Head of caudate nucleus (tissue), 42 donors: ENCODE results near the gene LYPD4.

ENCODE experiments used
- DNase-seq, 42 donors: peaks; one replicate each; pipeline versions ENCODE4 v3.0.0 to v3.0.0-alpha.2; 2020 to 2021; ENCODE audit warnings: mixed read lengths in 7 of 42
- intact Hi-C: fragments of 100-400 bp; cut with DNase I; formaldehyde crosslinking; loops from one replicate; pipeline ENCODE4 v1.15.0; 2022

The LYPD4 gene, protein sequence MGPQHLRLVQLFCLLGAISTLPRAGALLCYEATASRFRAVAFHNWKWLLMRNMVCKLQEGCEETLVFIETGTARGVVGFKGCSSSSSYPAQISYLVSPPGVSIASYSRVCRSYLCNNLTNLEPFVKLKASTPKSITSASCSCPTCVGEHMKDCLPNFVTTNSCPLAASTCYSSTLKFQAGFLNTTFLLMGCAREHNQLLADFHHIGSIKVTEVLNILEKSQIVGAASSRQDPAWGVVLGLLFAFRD

DNA sequence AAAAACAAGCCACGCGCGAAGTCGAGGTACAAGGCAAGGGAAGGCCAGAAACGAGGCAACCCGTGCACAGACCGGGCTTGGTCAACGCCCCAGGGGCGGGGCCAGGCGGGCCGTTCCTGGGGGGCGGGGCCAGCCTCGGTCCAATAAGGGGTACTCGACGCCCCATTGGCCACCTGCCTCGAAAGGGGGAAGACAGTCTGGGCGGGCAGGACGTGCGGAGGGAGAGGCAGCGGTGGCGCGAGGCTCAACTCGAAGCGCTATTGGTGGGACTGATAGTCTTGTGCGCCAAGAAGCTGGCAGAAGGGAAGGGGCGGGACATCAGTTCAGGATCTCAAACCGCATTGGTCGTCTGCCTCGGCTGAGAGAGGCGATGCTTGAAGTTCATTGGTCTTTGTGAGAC is at the start of gene LYPD4:
LYPD4 (minus strand) TSS at position 83 of the 400 bp plus-strand sequence. CDS start 5,398 bp downstream, outside the sequence.
- DNase-seq: no peak
- intact Hi-C loops: no loop called here

DNA sequence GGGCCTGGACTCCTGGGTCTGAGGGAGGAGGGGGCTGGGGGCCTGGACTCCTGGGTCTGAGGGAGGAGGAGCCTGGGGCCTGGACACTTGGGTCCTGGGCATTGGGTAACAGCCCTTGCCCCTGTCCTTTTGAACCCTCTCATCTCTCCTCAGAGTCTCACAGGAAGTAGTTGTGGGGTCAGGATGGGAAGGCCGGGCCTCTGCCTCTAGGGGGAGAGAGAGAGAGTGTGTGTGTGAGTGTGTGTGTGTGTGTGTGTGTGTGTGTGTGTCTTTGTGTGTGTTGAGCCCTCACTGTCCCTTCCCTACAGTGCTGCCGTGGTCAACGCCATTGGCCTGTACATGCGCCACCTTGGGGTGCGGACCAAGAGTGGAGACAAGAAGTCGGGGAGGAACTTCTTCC is 49.4 kb upstream of the LYPD4 start:
- DNase-seq: no peak
- intact Hi-C loops: no loop called here

- DNase-seq: no peak
- intact Hi-C loops: no loop called here
Observed at GRCh38 chr19:41892173-41892902, 47.9 kb upstream of the LYPD4 start.

DNA sequence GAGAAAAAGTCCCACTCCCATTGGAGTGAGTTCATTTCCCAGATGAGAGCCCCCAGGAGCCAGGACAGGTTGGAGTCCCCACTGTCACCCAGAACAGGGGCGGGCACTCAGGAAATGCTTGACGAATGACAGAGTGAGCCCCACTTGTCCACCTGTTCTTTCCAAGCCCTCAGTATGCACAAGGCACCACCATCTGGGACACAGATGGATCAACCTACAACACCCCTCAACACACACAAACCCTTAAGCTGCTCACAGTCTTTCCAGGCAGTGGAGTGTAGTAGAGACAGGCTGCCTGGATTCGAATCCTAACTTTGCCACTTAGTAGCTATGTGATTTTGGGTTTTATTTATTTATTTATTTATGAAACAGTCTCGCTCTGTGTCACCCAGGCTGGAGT is 46.5 kb upstream of the LYPD4 start:
- intact Hi-C loops: no loop called here
- DNase-seq: no peak

GRCh38 chr19:41889896-41890295 is 45.4 kb upstream of the LYPD4 start:
- no peak for DNase-seq
- intact Hi-C loops: no loop called here

DNA sequence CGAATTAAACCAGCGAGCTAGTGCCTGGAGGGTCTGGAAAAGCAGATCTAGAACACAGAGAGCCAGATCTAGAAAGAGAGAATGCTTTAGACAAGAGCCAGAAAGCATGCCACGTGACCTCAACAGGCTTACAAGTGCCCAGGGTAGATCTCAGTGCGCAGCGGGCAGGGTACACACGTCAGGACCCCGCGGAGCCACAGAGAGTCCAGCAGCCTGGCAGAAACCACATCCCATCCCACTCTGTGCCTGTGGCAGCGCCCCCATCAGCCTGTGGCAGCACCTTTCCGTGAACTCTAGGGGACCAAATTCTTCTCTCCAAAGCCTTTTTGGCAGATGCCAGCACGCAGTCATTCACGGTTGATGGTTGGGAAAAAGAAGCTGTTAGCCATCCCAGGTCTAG is 44.4 kb upstream of the LYPD4 start:
- intact Hi-C loops: no loop called here
- no peak for DNase-seq

- DNase-seq: peak in 40 of 42 donors; percentile 19 to 78 (median 54)
- intact Hi-C loops: no loop called here
Observed at GRCh38 chr19:41887711-41888382, 43.4 kb upstream of the LYPD4 start.

GRCh38 chr19:41886761-41887710 is 42.6 kb upstream of the LYPD4 start:
- DNase-seq: no peak

GRCh38 chr19:41883821-41884733 is 39.6 kb upstream of the LYPD4 start:
- intact Hi-C loops: no loop called here
- DNase-seq: peak; percentile 85 to 98 (median 95)

More at GRCh38 chr19:41886761-41887710, 42.6 kb upstream of the LYPD4 start:
- intact Hi-C loops: no loop called here

DNA sequence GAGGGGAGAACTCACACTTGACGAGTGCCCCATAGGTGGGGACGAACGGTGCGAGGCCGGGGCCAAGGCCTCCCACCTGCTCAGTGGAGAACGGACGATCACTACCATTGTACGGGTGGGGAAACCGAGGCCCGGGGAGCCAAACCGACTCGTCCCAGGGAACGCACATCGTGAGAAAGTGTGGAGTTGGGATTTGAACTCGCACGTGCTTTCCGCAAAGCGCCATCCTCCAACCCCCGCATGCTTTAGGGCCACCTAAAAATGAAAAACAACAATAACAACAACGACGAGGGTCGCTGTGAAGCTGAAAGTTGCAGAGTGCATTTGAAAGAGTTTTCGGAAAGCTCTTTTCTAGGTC is 39.0 kb upstream of the LYPD4 start:
- no peak for DNase-seq
- intact Hi-C loops: no loop called here

DNA sequence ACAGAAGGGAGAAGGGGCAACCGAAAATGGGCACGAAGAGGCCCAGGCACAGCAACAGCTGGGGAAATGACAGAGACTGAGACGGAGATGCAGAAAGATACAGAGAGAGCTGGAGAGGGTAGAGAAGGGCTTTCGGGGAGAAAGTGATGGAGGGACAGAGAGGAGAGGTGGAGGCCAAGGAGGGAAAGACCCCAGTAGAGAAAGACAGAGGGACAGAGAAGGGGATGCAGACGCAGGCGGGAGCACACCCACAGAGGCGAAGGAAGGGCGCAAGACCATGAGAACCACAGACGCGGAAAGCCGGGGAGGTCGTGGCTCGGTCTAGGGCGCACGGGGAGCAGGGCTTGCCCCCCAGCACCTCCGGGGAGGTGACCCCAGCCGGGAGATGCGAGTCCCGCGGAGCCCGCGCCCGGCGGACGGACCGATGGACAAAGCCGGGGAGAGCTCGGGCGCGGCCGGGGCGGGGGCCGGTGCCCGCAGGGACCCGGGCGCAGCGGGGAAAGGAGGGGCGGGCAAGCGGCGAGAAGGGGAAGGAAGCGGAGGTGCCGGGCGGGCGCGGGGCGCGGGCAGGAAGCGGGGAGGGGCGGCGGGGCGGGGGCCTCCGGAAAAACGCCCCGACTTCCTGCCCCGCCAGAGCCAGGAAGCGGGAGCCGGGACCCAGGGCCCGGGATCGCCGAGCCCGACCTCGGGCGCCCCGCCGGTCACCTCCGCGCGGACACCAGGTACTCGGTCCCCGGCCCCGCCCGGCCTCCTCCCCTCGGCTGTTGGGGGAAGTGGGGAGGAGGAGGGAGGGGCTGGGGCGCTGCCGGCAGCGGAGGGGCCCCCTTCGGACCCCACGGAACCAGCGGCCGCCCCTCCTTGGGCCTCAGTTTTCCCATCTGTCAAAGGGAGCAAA is 38.3 kb upstream of the LYPD4 start, which contains the start of gene ARHGEF1:
ARHGEF1 (plus strand) TSS at position 617 of the 895 bp plus-strand sequence. CDS start 4,899 bp downstream, outside the sequence.
- intact Hi-C loops: no loop called here
- peak in 31 of 42 donors; percentile 17 to 75 (median 41) for DNase-seq

DNA sequence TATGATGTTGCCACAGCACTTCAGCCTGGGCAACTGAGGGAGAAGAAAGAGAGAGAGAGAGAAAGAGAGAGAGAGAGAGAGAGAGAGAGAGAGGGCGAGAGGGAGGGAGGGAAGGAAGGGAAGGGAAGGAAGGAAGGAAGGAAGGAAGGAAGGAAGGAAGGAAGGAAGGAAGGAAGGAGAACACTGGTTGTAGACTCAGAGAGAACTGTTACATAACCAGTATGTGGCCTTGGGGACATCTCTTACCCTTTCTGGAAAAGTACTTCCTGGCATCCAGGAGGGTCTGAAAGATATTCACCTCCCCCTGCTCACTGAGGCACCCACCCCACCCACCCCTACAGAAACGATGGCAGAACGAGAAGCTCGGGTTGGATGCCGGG is 35.8 kb upstream of the LYPD4 start:
- intact Hi-C loops: no loop called here
- no peak for DNase-seq

- intact Hi-C loops: loop anchor here (10.0 kb wide), 1 partner anchor 55 kb away; no protein-coding TSS in a partner anchor
Observed at GRCh38 chr19:41879670-41880328, 35.3 kb upstream of the LYPD4 start.

DNA sequence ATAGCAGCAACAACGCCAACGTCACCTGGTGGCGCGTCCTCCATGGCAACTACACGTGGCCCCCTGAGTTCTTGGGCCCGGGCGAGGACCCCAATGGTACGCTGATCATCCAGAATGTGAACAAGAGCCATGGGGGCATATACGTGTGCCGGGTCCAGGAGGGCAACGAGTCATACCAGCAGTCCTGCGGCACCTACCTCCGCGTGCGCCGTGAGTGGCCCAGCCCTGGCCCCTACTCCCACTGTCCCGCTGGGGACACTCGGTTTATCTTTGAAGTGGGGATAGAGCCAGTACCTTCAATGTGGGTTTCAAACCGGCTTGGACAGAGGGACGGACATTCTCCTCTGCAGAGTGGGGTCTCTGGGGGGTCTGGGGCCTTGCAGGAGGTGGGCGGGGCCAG is 34.6 kb upstream of the LYPD4 start:
- intact Hi-C loops: loop anchor here (10.0 kb wide), 1 partner anchor 56 kb away; no protein-coding TSS in a partner anchor
- DNase-seq: no peak

More at GRCh38 chr19:41879670-41880328, 35.3 kb upstream of the LYPD4 start:
- DNase-seq: no peak

DNA sequence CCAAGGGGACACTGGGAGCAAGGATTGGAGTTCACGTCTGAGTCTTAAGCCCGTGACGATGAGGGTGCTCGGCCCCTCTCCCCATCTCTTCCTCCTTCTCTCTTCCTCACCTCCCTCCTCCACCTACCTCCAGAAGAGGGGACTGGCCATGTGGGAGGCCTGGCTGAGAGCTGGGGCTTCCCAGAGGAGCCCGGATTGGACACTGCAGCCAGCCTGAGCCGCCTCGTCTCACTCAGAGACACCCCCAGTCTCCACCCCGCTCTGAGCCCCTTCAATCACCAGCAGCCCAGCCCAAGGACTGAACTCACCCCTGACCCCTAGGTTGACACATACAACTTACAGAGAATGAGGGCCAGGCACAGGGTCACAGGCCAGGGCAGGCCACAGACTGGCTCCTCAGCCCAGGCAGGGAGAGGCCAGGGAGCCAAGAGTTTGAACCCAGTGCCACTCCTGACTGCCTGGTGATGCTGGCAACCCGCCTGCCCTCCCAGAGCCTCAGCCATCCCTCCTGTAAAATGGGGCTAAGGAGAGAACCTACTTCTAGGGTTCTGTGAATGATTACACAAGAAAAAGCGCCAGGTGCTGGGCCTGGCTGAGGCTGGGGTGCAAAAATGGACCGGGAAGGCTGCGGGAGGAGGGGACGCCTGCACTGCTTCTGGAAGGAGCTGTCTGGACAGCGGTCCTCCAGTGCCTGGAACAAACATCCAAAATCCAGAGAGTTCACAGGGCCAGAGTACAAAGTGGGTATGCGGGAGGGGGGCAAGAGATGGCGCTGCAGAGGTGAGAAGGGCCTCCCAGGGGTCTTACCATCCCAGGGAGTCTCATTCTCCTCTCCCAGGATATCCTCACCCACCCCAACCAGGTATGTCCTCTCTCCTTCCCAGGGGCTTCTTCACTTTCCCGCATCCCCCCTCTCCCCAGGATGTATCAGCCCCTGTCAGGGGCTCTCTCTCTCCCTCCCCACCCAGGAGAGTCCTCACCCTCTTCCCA is 33.7 kb upstream of the LYPD4 start:
- no peak for DNase-seq
- intact Hi-C loops: loop anchor here (10.0 kb wide), 1 partner anchor 57 kb away; no protein-coding TSS in a partner anchor
